Thyroid gland (tissue), 4 donors: ENCODE data around the gene CXCL14. TPM values are rescaled to one million over a fixed set of nuclear protein-coding genes. Genes with fewer than 3 reads are reported as not detected.

Experiments used
- DNase-seq, 2 donors: peaks; one replicate each; pipeline ENCODE4 v3.0.0-alpha.2; 2019
- H3K27ac ChIP-seq, 3 donors: fragments of 200-600 bp; sonication (generic); 1 replicate in 2 of 3; 2 replicates in 1 of 3; pipeline ENCODE4 v1.5.1; 2016 to 2019; ENCODE audit warnings: mild to moderate bottlenecking in 1 of 3, moderate library complexity in 1 of 3
- H3K27me3 ChIP-seq: fragments of 200-600 bp; sonication (generic); one replicate; pipeline ENCODE4 v1.5.1; 2019
- H3K36me3 ChIP-seq, 2 donors: fragments of 200-600 bp; sonication (generic); one replicate each; pipeline ENCODE4 v1.5.1; 2016 to 2019
- H3K4me1 ChIP-seq, 2 donors: fragments of 200-600 bp; sonication (generic); one replicate each; pipeline ENCODE4 v1.5.1; 2017 to 2019
- H3K4me3 ChIP-seq, 3 donors: fragments of 200-600 bp; sonication (generic); replicated peaks in 1 of 3; 1 replicate in 2 of 3; 2 replicates in 1 of 3; pipeline ENCODE4 v1.5.1; 2016; ENCODE audit warnings: mild to moderate bottlenecking in 1 of 3
- H3K9me3 ChIP-seq: fragments of 200-600 bp; sonication (generic); one replicate; pipeline ENCODE4 v1.5.1; 2017
- POLR2A ChIP-seq, 2 donors: fragments of 450-650 bp; IDR thresholded peaks; one replicate each; pipeline ENCODE4 v1.6.1; 2017; ENCODE audit warnings: antibody characterized with exemption in 2 of 2, mild to moderate bottlenecking in 2 of 2, moderate library complexity in 1 of 2
- WGBS, 2 donors: methylation state at CpG; one replicate each; pipeline ENCODE4 v1.1.5; 2017; 5-methylcytosine and 5-hydroxymethylcytosine counted together
- intact Hi-C: fragments of 100-400 bp; cut with DNase I; formaldehyde crosslinking; loops from one replicate; pipeline ENCODE4 v1.15.1; 2023
- total RNA-seq, 4 donors: library from RNA; depleted of rRNA; stranded (reverse); fragments of >200 nt; gene quantifications; one replicate each; pipeline ENCODE4 v1.2.3, GENCODE V29; 2016
- TF ChIP-seq, protein P1 (sequence below), 6 experiments: fragments of 200-600 bp in 3 of 6; fragments of 450-650 bp in 3 of 6; sonication (generic) in 3 of 6; IDR thresholded peaks; one replicate each; pipeline ENCODE4 v1.5.1; 2016 to 2019; ENCODE audit warnings: antibody characterized with exemption in 6 of 6, mild to moderate bottlenecking in 2 of 6, inconsistent platforms in 1 of 6, moderate library complexity in 1 of 6

Gene CXCL14
- total RNA-seq, 4 donors from 2014 or later = 39.4 to 57.0 (median 48.9) TPM

DNA sequence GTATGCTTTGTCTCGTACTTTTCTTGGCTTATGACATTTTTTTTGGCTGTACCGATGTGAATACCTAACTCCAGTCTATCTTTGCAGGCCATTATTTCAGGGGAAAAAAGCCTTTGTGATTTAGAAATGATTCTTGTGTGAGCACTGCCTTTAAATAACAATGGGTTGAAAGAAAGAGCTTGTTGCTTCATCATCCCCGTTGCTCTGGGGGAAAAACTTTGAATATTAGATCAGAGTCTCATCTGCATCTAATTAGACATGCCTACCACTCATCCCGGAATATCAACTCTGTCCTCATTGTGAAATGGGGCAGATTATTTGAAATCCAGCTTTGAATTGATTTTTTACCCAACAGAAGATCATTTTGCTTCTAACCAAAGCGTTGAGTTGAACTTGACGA, 13.5 kb downstream of the CXCL14 start:
- Histone ChIP-seq H3K27me3 (no peaks in the 10 kb centered on the region), H3K36me3 (no peaks in the 10 kb centered on the region), H3K4me1 (no peaks in the 10 kb centered on the region), H3K4me3 (no peak overlapping the region), H3K27ac (no peak overlapping the region), H3K9me3 (no peaks in the 10 kb centered on the region)
- no peak for TF ChIP-seq POLR2A (IDR thresholded peaks at IDR 0.05)
- TF ChIP-seq, protein P1, sequence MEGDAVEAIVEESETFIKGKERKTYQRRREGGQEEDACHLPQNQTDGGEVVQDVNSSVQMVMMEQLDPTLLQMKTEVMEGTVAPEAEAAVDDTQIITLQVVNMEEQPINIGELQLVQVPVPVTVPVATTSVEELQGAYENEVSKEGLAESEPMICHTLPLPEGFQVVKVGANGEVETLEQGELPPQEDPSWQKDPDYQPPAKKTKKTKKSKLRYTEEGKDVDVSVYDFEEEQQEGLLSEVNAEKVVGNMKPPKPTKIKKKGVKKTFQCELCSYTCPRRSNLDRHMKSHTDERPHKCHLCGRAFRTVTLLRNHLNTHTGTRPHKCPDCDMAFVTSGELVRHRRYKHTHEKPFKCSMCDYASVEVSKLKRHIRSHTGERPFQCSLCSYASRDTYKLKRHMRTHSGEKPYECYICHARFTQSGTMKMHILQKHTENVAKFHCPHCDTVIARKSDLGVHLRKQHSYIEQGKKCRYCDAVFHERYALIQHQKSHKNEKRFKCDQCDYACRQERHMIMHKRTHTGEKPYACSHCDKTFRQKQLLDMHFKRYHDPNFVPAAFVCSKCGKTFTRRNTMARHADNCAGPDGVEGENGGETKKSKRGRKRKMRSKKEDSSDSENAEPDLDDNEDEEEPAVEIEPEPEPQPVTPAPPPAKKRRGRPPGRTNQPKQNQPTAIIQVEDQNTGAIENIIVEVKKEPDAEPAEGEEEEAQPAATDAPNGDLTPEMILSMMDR (IDR thresholded peaks at IDR 0.05) = no peak
- no peak for DNase-seq
- intact Hi-C loops = no loop called here
- WGBS, 2 donors = 76 to 81% methylated on average over 6 of the region's 6 CpGs

DNA sequence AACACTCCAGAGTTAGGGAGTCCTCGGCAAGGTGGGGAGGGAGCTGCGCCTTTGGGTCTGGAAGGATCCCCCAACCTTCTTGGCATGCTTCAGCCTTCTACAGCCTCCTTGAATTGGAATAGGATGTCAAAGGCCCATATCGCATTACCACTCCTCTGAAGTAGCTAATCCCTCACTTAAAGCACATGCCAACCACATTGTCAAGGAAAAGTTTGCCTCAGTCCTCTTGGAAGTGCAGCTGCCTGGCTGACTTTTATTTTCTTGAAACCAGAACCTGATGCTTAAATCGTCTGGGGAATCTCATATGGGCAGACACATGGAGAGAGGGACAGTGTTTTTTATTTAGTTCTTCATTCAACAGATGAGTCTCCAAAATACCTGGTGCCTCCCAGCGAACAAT, 14.5 kb downstream of the CXCL14 start:
- Histone ChIP-seq H3K4me1 (no peaks in the 10 kb centered on the region), H3K4me3 (no peak overlapping the region), H3K27me3 (no peaks in the 10 kb centered on the region), H3K9me3 (no peaks in the 10 kb centered on the region), H3K27ac (no peak overlapping the region), H3K36me3 (no peaks in the 10 kb centered on the region)
- no peak for TF ChIP-seq POLR2A (IDR thresholded peaks at IDR 0.05)
- TF ChIP-seq, protein P1 (IDR thresholded peaks at IDR 0.05) = no peak
- WGBS, 2 donors = 82 to 87% methylated on average over 5 of the region's 5 CpGs
- intact Hi-C loops = loop anchor here (5.0 kb wide), 2 partner anchors 168 to 268 kb away; partner anchors contain the start of gene SLC25A48
- DNase-seq = no peak

DNA sequence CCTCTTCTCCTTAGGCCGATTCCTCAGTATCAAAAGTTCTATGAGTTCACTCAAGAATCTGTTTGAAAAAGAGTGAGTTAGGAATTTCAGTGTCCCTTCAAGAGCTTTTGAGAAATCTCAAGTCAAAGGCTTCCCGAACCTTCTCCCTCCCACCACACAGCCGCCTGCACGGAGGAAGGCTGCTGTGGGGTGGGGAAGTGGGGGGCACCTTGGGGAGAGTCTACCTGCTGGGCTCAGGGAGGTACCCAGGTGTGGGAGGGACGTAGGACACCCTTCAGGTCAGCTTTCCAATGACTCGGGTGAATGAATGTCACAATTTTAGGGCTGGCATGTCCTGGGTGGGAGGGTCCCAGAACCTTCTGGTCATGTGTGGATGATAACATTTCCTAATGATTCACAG, 17.5 kb downstream of the CXCL14 start:
- Histone ChIP-seq H3K9me3 (no peaks in the 10 kb centered on the region), H3K27me3 (no peaks in the 10 kb centered on the region), H3K27ac (no peak overlapping the region), H3K4me3 (no peak overlapping the region), H3K4me1 (no peaks in the 10 kb centered on the region), H3K36me3 (no peaks in the 10 kb centered on the region)
- TF ChIP-seq, protein P1 (IDR thresholded peaks at IDR 0.05) = no peak
- no peak for TF ChIP-seq POLR2A (IDR thresholded peaks at IDR 0.05)
- intact Hi-C loops = loop anchor here (5.0 kb wide), 2 partner anchors 171 to 271 kb away; partner anchors contain the start of gene SLC25A48
- WGBS, 2 donors = 70 to 72% methylated on average over 6 of the region's 6 CpGs
- DNase-seq = no peak

DNA sequence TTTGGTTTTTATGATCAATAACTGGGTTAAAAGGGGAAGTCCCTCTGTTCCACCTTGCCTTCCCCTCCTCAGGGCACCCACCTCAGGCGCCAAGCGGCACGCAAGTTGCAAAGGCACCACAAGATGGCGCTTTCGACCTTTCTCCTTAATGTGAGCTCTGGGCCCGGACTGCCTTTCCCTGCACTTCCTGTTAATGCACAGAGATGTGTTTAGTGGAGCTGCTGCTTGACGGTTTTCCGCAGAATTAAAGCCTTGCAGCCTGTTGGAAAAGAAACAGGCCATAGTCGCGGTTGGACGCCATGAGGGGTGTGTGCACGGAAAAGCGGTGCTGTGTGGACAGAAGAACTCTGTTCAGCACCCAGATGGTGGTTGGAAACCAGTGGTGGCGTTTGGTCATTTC, 17.9 kb downstream of the CXCL14 start:
- DNase-seq = peak; percentile 73 to 78

DNA sequence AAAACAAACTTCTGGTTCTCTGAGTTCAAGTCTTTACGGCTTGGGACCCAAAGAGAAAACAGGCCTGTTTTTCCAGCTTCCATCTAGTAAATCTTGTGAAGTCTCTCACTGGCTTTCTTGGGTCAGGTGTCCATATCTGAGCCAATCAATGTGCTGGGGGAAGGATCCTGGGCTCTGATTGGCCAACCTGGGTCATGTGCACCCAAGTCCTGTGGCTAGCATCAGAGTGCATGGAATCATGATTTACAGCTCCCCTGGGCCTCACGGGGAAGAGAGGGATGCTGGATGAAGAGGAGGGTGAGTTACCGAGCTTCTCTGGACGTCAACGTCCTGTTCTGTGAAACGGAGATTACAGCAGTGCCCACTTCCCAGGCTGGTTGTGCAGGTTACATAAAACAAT, 19.4 kb downstream of the CXCL14 start:
- Histone ChIP-seq H3K4me1 (no peaks in the 10 kb centered on the region), H3K27ac (no peak overlapping the region), H3K27me3 (peaks cover 6% of the 10 kb centered on the region), H3K36me3 (no peaks in the 10 kb centered on the region), H3K9me3 (no peaks in the 10 kb centered on the region), H3K4me3 (no peak overlapping the region)
- WGBS, 2 donors = 53 to 76% methylated on average over 6 of the region's 6 CpGs
- DNase-seq = no peak
- intact Hi-C loops = no loop called here
- TF ChIP-seq, protein P1 (IDR thresholded peaks at IDR 0.05) = no peak
- TF ChIP-seq POLR2A (IDR thresholded peaks at IDR 0.05) = no peak

More for the DNA sequence above, 17.9 kb downstream of the CXCL14 start:
- no peaks in the 10 kb centered on the region for H3K36me3 ChIP-seq
- intact Hi-C loops = loop anchor here (5.0 kb wide), 2 partner anchors 171 to 271 kb away; partner anchors contain the start of gene SLC25A48
- WGBS, 2 donors = 11 to 14% methylated on average over 13 to 14 of the region's 14 CpGs
- no peaks in the 10 kb centered on the region for H3K27me3 ChIP-seq
- no peak overlapping the region for H3K27ac ChIP-seq
- no peaks in the 10 kb centered on the region for H3K4me1 ChIP-seq
- no peak overlapping the region for H3K4me3 ChIP-seq
- H3K9me3 ChIP-seq = no peaks in the 10 kb centered on the region
- no peak for TF ChIP-seq POLR2A (IDR thresholded peaks at IDR 0.05)
- TF ChIP-seq, protein P1 (IDR thresholded peaks at IDR 0.05) = peak; percentile 40 to 85 (median 63)
